Smooth muscle cell (in vitro differentiated cells): ENCODE measurements around the gene METAP1D. TPM values are rescaled to one million over a fixed set of nuclear protein-coding genes. Genes with fewer than 3 reads are reported as not detected.

Experiments
- DNase-seq: peaks from one replicate; lab custom pipeline; 2025; ENCODE audit not compliant: unreplicated experiment; lab: John Stamatoyannopoulos, UW
- H2AFZ ChIP-seq: fragments of 200-600 bp; sonication (generic); 2 replicates; pipeline ENCODE4 v1.6.0; 2016; ENCODE audit warnings: antibody characterized with exemption, low read depth, mild to moderate bottlenecking
- H3F3A ChIP-seq: fragments of 200-600 bp; sonication (generic); 2 replicates; pipeline ENCODE4 v1.6.0; 2017; ENCODE audit warnings: antibody characterized with exemption, low read depth
- H3K27ac ChIP-seq: fragments of 200-600 bp; sonication (generic); 2 replicates; pipeline ENCODE4 v1.5.1; 2016; ENCODE audit warnings: low read depth, mild to moderate bottlenecking
- H3K27me3 ChIP-seq: fragments of 200-600 bp; sonication (generic); 2 replicates; pipeline ENCODE4 v1.6.1; 2016; ENCODE audit warnings: low read depth, mild to moderate bottlenecking
- H3K36me3 ChIP-seq: fragments of 200-600 bp; sonication (generic); 2 replicates; pipeline ENCODE4 v1.5.1; 2016; ENCODE audit warnings: low read depth
- H3K4me1 ChIP-seq: fragments of 200-600 bp; sonication (generic); 2 replicates; pipeline ENCODE4 v1.5.1; 2016; ENCODE audit warnings: low read depth
- H3K4me2 ChIP-seq: fragments of 200-600 bp; sonication (generic); 2 replicates; pipeline ENCODE4 v1.6.0; 2016; ENCODE audit warnings: mild to moderate bottlenecking
- H3K4me3 ChIP-seq: fragments of 200-600 bp; sonication (generic); 2 replicates; pipeline ENCODE4 v1.5.1; 2016; ENCODE audit warnings: mild to moderate bottlenecking
- H3K79me2 ChIP-seq: fragments of 200-600 bp; sonication (generic); 2 replicates; pipeline ENCODE4 v1.6.0; 2016; ENCODE audit warnings: low read depth, mild to moderate bottlenecking
- H3K9ac ChIP-seq: fragments of 200-600 bp; sonication (generic); 2 replicates; pipeline ENCODE4 v1.6.0; 2016; ENCODE audit warnings: low read depth
- H3K9me3 ChIP-seq: fragments of 200-600 bp; sonication (generic); replicated peaks from 2 replicates; pipeline ENCODE4 v1.5.1; 2016; ENCODE audit warnings: low read depth
- H4K20me1 ChIP-seq: fragments of 200-600 bp; sonication (generic); 2 replicates; pipeline ENCODE4 v1.6.0; 2016; ENCODE audit warnings: low read depth
- CTCF ChIP-seq: fragments of 200-600 bp; sonication (generic); IDR thresholded peaks from 2 replicates; pipeline ENCODE4 v1.5.1; 2017; ENCODE audit warnings: borderline replicate concordance, mild to moderate bottlenecking, antibody characterized with exemption; ENCODE audit not compliant: insufficient read depth, poor library complexity, severe bottlenecking
- WGBS: methylation state at CpG from one replicate; pipeline ENCODE4 v1.1.7; 2016; ENCODE audit warnings: low lambda C conversion rate; 5-methylcytosine and 5-hydroxymethylcytosine counted together
- polyA plus RNA-seq: library from polyadenylated mRNA; unstranded; fragments of >200 nt; fragmentation: Nextera tagmentation; extraction: Ambion mirVana; gene quantifications from 2 replicates; pipeline ENCODE4 v1.2.1, GENCODE V29; 2016
- total RNA-seq: library from RNA; depleted of rRNA; stranded (reverse); fragments of >200 nt; gene quantifications from 2 replicates; pipeline ENCODE4 v1.2.3, GENCODE V29; 2014

METAP1D gene
- total and polyA plus RNA-seq, 2 experiments from 2014 or later = 5.9 to 7.5 TPM

- WGBS = 74% methylated on average over 3 of the region's 3 CpGs
These were observed 72.5 kb downstream of the METAP1D start for GRCh38 chr2:172072303-172072702.

GRCh38 chr2:172072706-172073105 is 73.0 kb downstream of the METAP1D start:
- H3F3A ChIP-seq = no peaks in the 10 kb centered on the region
- H3K9me3 ChIP-seq = no peaks in the 10 kb centered on the region
- H3K79me2 ChIP-seq = no peaks in the 10 kb centered on the region
- no peaks in the 10 kb centered on the region for H3K4me1 ChIP-seq
- no peak overlapping the region for H3K4me3 ChIP-seq
- no peak for DNase-seq
- no peak overlapping the region for H3K4me2 ChIP-seq
- WGBS = 96% methylated on average over 2 of the region's 2 CpGs
- no peak overlapping the region for H3K9ac ChIP-seq
- no peak overlapping the region for H3K27ac ChIP-seq
- H4K20me1 ChIP-seq = no peaks in the 10 kb centered on the region
- TF ChIP-seq CTCF = no peak
- no peaks in the 10 kb centered on the region for H3K36me3 ChIP-seq
- H2AFZ ChIP-seq = no peak overlapping the region
- H3K27me3 ChIP-seq = peaks cover 33% of the 10 kb centered on the region

More at GRCh38 chr2:172072303-172072702, 72.5 kb downstream of the METAP1D start:
- no peaks in the 10 kb centered on the region for H3K79me2 ChIP-seq
- no peak for DNase-seq
- no peaks in the 10 kb centered on the region for H3K9me3 ChIP-seq
- H3K4me2 ChIP-seq = no peak overlapping the region
- no peak overlapping the region for H3K4me3 ChIP-seq
- no peak overlapping the region for H3K27ac ChIP-seq
- no peak for TF ChIP-seq CTCF
- H3K4me1 ChIP-seq = no peaks in the 10 kb centered on the region
- H2AFZ ChIP-seq = no peak overlapping the region
- no peaks in the 10 kb centered on the region for H4K20me1 ChIP-seq
- peaks cover 29% of the 10 kb centered on the region for H3K27me3 ChIP-seq
- no peak overlapping the region for H3K9ac ChIP-seq
- no peaks in the 10 kb centered on the region for H3K36me3 ChIP-seq
- H3F3A ChIP-seq = no peaks in the 10 kb centered on the region

DNA sequence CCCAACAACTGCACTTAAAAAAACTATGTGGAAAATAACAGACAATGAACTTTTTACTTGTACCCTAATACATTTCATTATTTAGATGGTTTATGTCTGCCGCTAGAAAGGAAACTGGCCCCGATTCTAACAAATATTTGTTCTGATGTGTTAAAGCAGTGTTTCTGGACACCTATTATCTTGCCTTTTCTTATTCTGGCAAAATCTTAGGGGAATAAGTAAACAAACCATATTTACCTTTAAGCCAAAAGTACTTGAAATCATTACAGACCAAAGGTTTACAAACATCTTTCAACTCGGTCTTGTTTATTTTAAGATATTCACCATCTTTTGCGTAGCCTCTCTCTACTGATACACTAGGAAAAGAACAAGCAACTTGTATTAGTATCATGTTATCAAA is 73.8 kb downstream of the METAP1D start:
- no peak for TF ChIP-seq CTCF
- Histone ChIP-seq H3K79me2 (no peaks in the 10 kb centered on the region), H4K20me1 (no peaks in the 10 kb centered on the region), H3K9ac (no peak overlapping the region), H3K36me3 (no peaks in the 10 kb centered on the region), H3K9me3 (no peaks in the 10 kb centered on the region), H3K4me1 (no peaks in the 10 kb centered on the region), H2AFZ (no peak overlapping the region), H3K27me3 (peaks cover 41% of the 10 kb centered on the region), H3K27ac (no peak overlapping the region), H3F3A (no peaks in the 10 kb centered on the region), H3K4me2 (no peak overlapping the region), H3K4me3 (no peak overlapping the region)
- no peak for DNase-seq
- 94% methylated on average over 4 of the region's 4 CpGs for WGBS

GRCh38 chr2:172074254-172074653 is 74.5 kb downstream of the METAP1D start:
- H2AFZ ChIP-seq = no peak overlapping the region
- H3K4me1 ChIP-seq = no peaks in the 10 kb centered on the region
- H3K79me2 ChIP-seq = no peaks in the 10 kb centered on the region
- peaks cover 48% of the 10 kb centered on the region for H3K27me3 ChIP-seq
- no peak for DNase-seq
- TF ChIP-seq CTCF = no peak
- WGBS = 100% methylated on average over 1 of the region's 1 CpG
- no peaks in the 10 kb centered on the region for H3K36me3 ChIP-seq
- no peaks in the 10 kb centered on the region for H4K20me1 ChIP-seq
- H3K4me2 ChIP-seq = no peak overlapping the region
- no peak overlapping the region for H3K4me3 ChIP-seq
- no peak overlapping the region for H3K27ac ChIP-seq
- no peaks in the 10 kb centered on the region for H3K9me3 ChIP-seq
- H3K9ac ChIP-seq = no peak overlapping the region
- no peaks in the 10 kb centered on the region for H3F3A ChIP-seq
